ENCODE measurements around the gene CADPS. TPM values are rescaled to one million over a fixed set of nuclear protein-coding genes. Genes with fewer than 3 reads are reported as not detected.

The CADPS gene
- total and polyA plus RNA-seq, 9 of the 15 experiments (the other 6 are each of a cell fraction or from before 2014, with no cell fraction given): not detected

- TF ChIP-seq ZBTB1 (CRISPR knock-in tag; IDR thresholded peaks at IDR 0.05; ENCODE audit: borderline replicate concordance, low read depth): no peak
- no peak for TF ChIP-seq ESRRB (CRISPR knock-in tag; IDR thresholded peaks at IDR 0.05; ENCODE audit: borderline replicate concordance)
- no peak for TF ChIP-seq YY1 (IDR thresholded peaks at IDR 0.05; ENCODE audit: borderline replicate concordance in 1 of 3, control insufficient read depth in 1 of 3, extremely low read depth in 1 of 3, insufficient read depth in 3 of 3, insufficient read length in 1 of 3, insufficient replicate concordance in 2 of 3, low read depth in 1 of 3, low read length in 2 of 3)
- no peak for TF ChIP-seq CAMTA2 (CRISPR knock-in tag; conservative IDR thresholded peaks at IDR 0.05)
- peak; percentile 51 to 66 for TF ChIP-seq RAD21 (CRISPR knock-in tag; conservative IDR thresholded peaks at IDR 0.05 in 1 of 2, IDR thresholded peaks at IDR 0.05 in 1 of 2)
These were observed 209.4 kb downstream of the CADPS start (continued) for GRCh38 chr3:62665627-62666437.

GRCh38 chr3:62662677-62663076, 212.5 kb downstream of the CADPS start:
- intact Hi-C loops (cut with micrococcal nuclease) (no loop called here), in situ Hi-C loops (cut with MboI) (no loop called here)
- no peak for ATAC-seq
- Histone ChIP-seq H3K9ac (ENCODE audit: insufficient read depth in 1 of 2, low read depth in 2 of 2, low read length in 2 of 2) (no peak overlapping the region), H3K27me3 (ENCODE audit: control insufficient read depth in 2 of 2, insufficient read depth in 2 of 2, low read length in 2 of 2) (no peaks in the 10 kb centered on the region), H3K36me3 (ENCODE audit: control insufficient read depth, insufficient read depth, low read length) (no peaks in the 10 kb centered on the region), H3K27ac (ENCODE audit: extremely low read depth, low read depth, low read length) (no peak overlapping the region), H4K20me1 (replicated peaks; ENCODE audit: control insufficient read depth, insufficient read depth, low read length) (no peaks in the 10 kb centered on the region), H3K4me3 (no peak overlapping the region), H3K9me1 (ENCODE audit: control insufficient read depth, insufficient read depth, low read length) (peaks cover 2% of the 10 kb centered on the region), H3K79me2 (ENCODE audit: control insufficient read depth, insufficient read depth, low read length) (no peaks in the 10 kb centered on the region), H3K9me3 (replicated peaks; ENCODE audit: control insufficient read depth, insufficient read depth, low read depth, low read length) (no peaks in the 10 kb centered on the region), H2AFZ (ENCODE audit: low read depth, low read length) (no peak overlapping the region), H3K4me2 (ENCODE audit: insufficient read depth, low read length) (no peak overlapping the region), H3K4me1 (replicated peaks in 1 of 2; ENCODE audit: control insufficient read depth in 2 of 2, insufficient read depth in 2 of 2, low read length in 2 of 2) (no peaks in the 10 kb centered on the region)
- whole genome bisulfite sequencing (ENCODE audit: insufficient coverage, low coverage, missing lambda C conversion rate): 0% methylated on average over 6 of the region's 6 CpGs
- CTCF ChIA-PET (ENCODE audit: low intra/inter-chr PET ratio): no interaction called here
- POLR2A ChIA-PET: no interaction called here
- BruUV-seq (replicated peaks): no TSS peak
- no peak for FAIRE-seq
- DNase-seq (ENCODE audit: extremely low read depth in 1 of 4, low spot score in 3 of 4): no peak
- TF ChIP-seq CHD2 (IDR thresholded peaks at IDR 0.05; ENCODE audit: low read depth, low read length) (no peak), ZZZ3 (IDR thresholded peaks at IDR 0.05) (no peak), HDAC8 (tag; IDR thresholded peaks at IDR 0.05) (no peak), ELF2 (CRISPR knock-in tag; IDR thresholded peaks at IDR 0.05) (no peak), ZNF584 (CRISPR knock-in tag; IDR thresholded peaks at IDR 0.05; ENCODE audit: low read depth) (no peak), CCNT2 (IDR thresholded peaks at IDR 0.05; ENCODE audit: borderline replicate concordance, extremely low read depth, insufficient read length, low read depth, low read length) (no peak)

Measured in K562 (cell line).